Frontal cortex (tissue), 1 donor: Measurements from ENCODE around the gene SNTA1. TPM values are rescaled to one million over a fixed set of nuclear protein-coding genes. Genes with fewer than 3 reads are reported as not detected.

Source experiments
- total RNA-seq: library from RNA; depleted of rRNA; stranded (reverse); fragments of >200 nt; gene quantifications from one replicate; pipeline ENCODE4 v1.2.3, GENCODE V29; 2014

The SNTA1 gene
- total RNA-seq, 1 donor from 2014 or later: 13.5 TPM

Other genes with a start within 250 kb of the SNTA1 start
- not detected for gene BPIFA3, start 226.4 kb downstream of the SNTA1 start, total RNA-seq
- gene BPIFA1, start 207.8 kb downstream of the SNTA1 start, total RNA-seq: not detected
- gene BPIFB1, start 160.5 kb downstream of the SNTA1 start, total RNA-seq: not detected
- gene CDK5RAP1, start 42.2 kb downstream of the SNTA1 start, total RNA-seq: 22.8 TPM
- gene CBFA2T2, start 46.3 kb upstream of the SNTA1 start, total RNA-seq: 24.9 TPM
- gene C20orf144, start 218.6 kb upstream of the SNTA1 start, total RNA-seq: 0.41 TPM
- 0.82 TPM for gene ACTL10, start 223.2 kb upstream of the SNTA1 start, total RNA-seq
- gene NECAB3, start 230.7 kb upstream of the SNTA1 start, total RNA-seq: 33.8 TPM
- gene E2F1, start 242.6 kb upstream of the SNTA1 start, total RNA-seq: 2.4 TPM